DMS 273 (cell line): Measurements from ENCODE around the gene OMP.

Experiments
- DNase-seq: peaks from one replicate; lab custom pipeline; 2025; ENCODE audit not compliant: unreplicated experiment; lab: John Stamatoyannopoulos, UW

The OMP gene

GRCh38 chr11:77136784-77137420 lies 34.3 kb downstream of the OMP start:
- DNase-seq: no peak

DNA sequence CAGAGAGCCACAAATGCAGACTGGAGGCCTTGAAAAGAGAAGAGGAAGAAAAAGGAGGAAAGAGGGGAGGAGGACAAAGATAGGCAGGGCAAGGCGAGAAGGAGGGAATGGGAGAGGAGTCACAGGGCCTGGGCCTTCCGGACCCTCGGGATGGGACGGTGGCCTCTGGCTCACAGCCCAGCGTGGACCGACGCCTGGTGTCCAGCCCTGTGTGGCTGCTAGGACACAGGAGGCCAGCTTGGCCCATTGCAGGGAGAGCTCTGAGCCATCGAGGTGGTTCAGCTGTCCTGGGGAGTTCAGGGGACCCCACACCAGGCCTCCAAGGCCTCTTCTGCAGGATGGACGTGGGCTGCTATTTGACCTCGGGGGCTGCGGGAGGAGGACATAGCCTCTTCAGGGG lies 34.8 kb downstream of the OMP start:
- no peak for DNase-seq

DNA sequence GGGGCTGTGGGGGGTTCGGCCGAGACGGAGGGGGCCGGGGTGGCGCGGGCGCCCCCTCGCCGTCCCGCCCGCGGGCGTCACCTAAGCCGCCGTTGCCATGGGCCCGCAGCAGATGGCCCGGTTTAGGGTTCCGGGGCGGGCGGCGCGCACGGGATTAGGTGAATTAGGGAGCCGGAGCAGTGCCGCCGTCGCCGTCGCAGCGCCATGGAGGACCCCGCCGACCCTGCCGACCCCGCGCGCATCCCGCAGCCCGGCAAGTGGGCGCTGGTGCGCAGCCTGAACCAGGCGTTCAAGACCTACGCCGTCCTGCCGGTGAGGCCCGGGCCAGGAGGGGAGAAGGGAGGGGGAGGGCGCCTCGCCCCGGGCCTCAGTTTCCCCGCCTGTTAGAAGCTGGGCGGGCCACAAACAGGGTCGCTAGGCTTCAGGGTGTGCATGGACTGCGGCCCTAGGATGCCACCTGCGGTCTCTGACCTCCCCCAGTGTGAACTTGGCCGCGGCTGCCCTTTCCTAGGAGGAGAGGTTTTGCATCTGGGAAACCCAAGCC lies 35.5 kb downstream of the OMP start:
- DNase-seq: no peak

DNA sequence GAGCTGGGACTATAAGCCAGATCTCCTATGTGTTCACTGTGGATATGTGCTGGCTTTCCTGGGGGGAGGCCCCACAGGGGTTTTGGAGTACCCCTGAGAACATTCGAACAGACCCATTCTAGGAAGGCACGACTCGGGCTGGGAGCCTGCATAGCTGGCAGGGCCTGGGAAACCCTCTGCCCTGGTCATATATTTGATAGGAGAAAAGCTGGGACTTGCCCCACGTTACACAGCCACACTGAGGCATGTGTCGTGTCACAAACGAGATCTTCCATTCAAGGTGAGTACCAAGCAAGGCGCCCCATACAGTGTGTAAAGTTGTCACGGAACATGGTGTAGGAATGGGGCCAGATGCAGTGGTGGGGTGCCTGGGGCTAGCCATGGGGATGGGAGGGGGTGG lies 36.6 kb downstream of the OMP start:
- no peak for DNase-seq

DNA sequence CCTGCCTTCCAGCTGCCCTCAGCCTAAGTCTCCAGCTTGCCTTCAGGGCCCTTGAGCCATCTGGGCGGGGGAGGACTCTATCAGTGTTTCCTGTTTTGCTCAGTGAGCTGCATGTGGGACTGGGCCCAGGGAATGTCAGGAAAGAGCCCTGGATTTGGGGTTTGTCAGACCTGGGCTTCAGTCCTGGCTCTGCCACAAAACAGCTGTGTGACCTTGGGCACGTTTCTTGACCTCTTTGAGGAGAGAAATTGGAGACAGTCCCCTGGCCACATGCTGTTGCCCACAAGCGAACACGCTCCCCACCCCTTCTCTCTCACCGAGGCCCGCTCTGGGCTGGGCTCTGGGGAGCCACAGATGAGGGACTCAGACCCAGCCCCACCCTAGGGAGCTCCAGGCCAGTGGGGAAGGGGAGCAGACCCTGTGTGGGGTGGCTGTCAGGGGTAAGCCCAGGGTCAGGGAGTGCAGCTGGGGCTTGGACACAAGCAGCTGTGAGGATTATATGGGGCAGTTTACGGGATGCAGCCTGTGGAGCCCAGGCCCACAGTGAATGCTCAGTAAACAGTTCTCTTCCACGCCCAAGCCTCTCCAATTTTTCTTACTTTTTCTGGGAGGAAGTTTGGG lies 37.7 kb downstream of the OMP start:
- DNase-seq: peak; percentile 52

- peak; percentile 15 for DNase-seq
These were observed 38.4 kb downstream of the OMP start for GRCh38 chr11:77141034-77141433.

GRCh38 chr11:77141475-77141874 lies 38.8 kb downstream of the OMP start:
- no peak for DNase-seq

GRCh38 chr11:77142091-77142975 lies 39.7 kb downstream of the OMP start:
- DNase-seq: no peak

GRCh38 chr11:77143405-77144020 lies 40.9 kb downstream of the OMP start:
- no peak for DNase-seq

GRCh38 chr11:77144196-77144856 lies 41.7 kb downstream of the OMP start:
- DNase-seq: peak; percentile 85

GRCh38 chr11:77144857-77145428 lies 42.3 kb downstream of the OMP start:
- no peak for DNase-seq

DNA sequence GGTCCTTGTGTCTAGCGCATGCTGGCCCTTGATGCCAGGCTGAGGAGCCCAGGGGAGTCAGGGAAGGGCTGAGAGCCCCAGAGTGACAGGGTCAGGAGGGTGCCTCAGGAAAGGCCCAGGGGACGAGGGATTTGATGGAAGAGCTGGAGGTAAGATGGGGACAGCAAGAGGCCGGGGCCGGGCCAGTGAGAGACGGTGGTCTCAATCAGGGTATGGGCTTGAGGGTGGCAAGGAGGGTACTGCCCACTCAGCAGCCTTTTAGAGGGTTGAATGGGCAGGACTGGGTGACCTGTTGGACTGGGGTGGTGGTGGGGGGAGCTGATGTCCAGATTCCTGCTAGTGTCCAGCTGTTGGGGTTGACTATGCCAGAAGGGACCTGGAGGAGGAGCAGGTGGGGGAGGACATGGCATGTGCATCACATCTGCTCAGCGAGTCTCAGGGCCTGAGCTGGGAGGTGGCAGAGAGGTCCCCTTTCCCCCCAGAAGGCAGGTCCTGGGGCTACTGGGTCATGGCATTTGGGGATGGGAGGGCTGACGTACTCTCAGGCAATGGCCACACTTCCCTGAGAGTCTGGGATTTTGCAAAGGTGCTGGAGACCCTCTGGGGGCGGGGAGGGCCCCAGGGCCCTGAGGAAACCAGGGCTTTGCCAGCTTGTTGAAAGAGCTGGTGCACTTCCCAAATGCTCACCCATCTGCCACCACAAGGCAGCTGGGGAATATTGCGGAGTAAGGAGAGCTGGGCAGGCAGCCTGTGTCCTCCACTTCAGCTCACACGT lies 43.8 kb downstream of the OMP start:
- DNase-seq: peak; percentile 92

DNA sequence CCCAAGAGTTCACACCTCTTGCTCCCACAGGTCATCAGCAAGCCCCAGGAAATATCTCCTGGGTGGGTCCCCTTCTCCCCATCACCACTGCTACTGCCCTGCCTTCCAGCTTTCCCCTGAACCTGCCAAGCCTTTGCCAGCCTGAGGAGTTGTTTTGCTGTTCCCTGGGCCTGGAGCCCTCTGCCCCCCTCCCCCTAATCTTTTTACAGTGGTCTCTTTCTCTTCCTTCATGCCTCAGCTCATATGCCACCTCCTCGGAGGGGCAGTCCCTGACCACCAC lies 44.3 kb downstream of the OMP start:
- no peak for DNase-seq

- peak; percentile 95 for DNase-seq
These were observed 45.2 kb downstream of the OMP start for GRCh38 chr11:77147668-77148321.

DNA sequence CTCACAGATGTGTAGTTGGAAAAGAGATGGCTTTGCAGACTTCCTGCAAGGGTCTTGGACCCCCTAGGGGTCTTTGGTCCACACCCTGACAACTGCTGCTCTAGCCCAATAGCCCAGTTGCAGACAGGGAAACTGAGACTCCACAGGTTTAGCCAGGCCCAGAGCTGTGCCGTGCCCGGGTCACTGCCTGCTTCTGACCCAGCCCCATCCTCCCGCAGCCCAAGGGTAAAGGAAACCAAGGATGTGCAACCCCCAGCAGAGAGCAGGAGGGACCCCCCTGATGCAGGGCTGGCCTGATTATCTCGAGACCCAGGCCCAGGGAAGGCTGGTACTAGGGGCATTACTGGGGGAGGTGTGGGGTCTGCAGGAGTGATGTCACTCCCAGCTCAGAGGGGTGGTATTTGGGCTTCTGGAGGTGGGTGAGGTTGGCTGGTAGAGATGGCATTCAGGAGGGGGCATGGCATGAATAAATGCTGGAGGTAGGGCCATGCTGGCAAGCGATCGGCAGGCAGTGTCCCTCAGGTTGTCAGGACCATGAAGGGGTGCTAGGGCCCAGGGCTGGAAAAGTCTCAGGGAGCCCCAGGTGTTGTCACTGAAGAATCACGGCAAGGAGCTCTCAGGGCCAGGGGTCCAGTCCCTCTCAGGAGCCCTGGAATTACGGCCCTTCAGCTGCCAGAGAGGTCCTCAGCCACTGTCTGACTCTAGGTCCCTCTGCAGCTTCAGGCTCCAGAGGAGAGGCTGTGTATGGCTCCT lies 46.5 kb downstream of the OMP start:
- DNase-seq: no peak

GRCh38 chr11:77149716-77150392 lies 47.2 kb downstream of the OMP start:
- no peak for DNase-seq

DNA sequence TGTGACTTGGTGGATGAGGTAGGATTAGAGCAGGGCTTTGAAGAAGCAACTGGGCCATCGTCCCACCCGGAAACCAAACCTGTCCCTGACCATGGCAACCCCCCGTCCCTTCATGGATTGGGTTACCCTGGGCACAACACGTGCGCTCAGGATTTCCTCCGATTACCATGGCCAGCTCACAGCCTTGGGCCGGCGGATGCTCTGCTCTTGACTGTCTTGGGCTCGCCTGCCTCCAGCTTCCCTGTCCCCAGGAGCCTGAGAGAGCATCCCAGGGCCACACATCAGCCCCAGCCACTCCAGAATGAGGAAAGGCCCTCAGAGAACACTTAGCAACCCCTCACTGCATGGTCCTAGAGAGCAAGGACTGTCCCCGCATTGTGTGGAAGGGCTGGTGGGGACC lies 48.2 kb downstream of the OMP start:
- no peak for DNase-seq

DNA sequence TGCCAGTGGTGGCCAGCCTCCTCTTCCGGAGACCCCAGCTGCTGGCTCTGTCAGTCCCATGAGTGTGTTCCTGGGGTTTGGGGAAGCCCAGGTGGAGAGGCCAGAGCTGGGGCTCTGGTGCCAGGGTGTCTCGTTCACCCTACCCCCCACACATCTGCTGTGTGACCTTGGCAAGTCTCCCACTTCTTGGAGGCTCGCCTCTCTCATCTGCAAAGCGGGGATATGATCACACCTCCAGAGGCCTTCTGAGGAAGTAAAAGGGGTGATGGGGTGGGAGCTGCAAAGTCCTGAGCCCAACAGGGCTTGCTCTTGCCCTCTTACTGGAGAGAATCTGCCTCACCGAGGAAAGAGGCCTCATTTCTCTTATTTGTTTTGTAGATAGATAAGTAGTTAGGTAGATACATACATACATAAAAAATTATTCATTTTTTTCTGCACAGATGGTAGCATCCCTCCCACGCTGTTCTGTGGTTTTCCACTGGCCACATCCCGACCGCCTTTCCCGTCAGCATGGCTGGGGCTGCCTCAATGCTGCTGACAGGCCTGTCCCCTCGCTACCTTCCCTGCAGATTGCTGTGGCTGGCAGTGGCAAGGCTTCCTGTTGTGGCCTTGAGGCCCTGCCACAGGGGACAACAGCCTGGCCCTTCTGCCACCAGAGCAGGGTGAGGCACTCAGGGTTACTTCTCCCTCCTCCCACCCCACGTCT lies 49.3 kb downstream of the OMP start:
- peak; percentile 91 for DNase-seq
